Non-pigmented ciliary epithelial cell (primary cell): Measurements from ENCODE around the gene UQCC2.

Source experiments
- DNase-seq: peaks from one replicate; pipeline ENCODE4 v3.0.0-alpha.2; 2010; ENCODE audit warnings: low read depth

Gene UQCC2

DNA sequence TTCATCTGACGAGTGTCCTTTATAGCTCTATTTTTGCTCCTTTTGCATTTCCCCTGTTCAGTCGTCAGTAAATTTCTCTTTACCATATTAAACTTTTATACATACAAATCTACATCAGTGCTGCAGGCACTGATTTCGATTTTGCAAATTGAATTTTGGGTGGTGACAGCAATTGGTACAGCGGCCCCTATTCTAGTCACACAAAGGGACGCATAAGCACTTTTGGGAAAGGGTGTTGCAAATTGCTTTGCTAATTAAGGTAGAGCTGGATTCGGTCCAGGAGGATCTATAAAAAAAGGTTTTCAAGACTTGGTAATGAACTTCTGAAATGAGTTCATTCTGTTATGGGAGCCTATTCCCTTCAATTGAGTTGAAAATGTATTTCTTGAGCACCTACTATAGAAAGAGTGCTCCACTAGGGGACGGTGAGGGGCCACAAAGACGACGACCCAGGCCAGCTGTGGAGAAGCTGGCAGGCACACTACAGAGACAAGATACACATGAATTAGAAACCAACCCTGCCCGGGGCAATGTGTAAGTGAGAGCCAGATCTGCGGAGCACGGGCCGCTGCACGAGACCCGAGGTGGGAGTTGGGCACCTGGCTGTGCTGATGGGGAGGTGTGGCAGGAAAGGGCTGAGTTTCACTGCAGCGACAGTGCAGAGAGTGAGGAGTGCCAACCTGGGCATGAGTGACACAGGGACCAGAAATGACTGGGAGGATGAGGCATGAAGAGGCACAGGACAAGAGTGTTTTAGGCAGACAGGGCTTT lies 5.4 kb downstream of the UQCC2 start:
- no peak for DNase-seq

DNA sequence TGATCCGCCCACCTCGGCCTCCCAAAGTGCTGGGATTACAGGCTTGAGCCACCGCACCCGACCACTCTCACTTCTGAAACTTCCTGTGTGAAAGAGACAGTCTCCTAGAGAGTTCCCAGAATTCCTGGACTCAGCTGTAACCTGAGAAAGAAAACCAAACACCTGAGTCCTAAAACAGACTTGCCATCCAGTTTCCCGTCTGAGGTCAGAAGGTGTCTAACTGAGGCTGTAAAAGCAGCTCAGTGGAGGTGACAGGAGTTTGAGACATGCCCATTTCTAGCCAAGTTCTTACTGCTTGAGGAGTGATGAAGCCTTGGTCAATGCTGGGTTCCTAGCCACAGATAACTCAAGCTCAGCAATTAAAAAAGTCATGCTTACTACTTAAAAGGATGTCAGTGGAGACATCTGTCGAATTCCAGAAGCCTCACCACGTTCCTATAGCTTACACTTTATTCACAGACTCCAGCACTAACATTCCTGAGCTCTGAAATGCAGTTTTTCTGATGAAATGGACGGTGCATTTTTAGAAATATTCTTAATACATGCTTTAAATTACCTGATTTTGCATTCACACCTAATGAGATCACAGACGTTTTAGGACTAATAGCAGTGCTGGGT lies 6.1 kb downstream of the UQCC2 start:
- no peak for DNase-seq

DNA sequence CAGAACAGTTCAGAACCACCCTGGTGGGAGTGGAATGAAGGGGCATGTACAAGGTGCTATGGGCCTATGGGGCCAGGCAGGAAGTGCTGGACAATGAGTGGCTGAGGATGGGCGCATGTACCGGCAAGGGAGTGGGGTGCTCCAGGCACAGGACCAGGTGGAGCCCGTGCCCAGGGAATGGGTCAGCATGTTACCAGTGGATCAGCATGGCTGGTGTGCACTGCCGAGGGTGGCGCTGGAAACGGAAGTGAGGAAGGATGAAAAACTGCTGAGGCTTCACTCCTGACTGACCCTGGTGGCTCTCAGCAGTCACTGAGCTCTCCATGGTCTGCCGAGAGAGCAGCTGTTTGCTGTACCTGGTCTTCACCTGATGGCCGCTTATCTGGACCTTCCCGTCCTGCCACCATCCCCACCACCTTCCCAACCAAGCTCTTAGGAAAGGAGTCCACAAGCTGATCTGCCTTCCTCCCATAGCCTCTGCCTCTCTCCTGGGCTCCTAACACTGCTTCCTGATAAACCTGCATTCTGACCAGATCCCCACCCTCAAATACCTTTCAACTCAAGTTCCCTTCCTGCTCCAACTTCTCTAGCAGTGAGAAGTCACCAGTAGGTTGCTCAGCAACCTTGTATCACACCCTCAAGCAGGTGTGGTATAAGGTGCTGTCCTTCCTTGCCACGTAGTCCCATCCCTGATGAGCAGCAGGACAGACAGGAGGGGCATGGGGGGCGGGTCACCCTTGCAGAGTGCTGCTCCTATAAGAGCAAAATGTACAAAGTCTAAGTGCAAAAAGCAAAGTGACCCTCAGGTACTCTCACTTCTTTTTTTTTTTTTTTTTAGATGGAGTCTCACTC lies 7.1 kb downstream of the UQCC2 start:
- no peak for DNase-seq

DNA sequence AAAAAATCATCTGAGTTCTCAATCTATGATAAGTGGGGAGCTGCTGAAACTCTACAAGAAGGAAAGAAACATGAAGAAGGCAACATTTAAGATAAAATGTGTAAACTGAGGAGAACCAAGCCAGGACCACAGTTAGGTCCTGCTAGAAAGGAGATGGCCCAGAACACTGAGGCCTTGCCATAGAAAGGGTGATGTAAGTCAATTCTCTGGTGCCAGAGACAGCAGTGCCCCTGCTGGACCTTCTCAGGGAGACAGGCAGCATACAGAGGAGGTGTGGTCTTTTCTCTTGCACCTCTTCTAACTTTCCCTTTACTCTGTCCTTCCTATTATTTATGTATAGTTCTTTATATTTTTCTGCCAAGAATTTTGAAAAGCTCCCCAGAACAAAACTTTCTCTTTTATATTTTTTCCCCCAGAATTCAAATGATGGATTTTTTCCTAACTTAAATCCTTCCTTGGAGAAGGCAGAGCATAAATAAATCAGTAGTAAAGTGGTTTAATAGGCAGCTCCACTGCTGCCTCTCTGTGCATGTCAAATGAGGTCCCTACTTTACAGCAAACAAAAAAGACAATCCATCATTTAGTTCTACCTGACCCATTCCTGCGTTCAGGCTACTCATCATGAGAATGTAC lies 9.0 kb downstream of the UQCC2 start:
- DNase-seq, result no peak

DNA sequence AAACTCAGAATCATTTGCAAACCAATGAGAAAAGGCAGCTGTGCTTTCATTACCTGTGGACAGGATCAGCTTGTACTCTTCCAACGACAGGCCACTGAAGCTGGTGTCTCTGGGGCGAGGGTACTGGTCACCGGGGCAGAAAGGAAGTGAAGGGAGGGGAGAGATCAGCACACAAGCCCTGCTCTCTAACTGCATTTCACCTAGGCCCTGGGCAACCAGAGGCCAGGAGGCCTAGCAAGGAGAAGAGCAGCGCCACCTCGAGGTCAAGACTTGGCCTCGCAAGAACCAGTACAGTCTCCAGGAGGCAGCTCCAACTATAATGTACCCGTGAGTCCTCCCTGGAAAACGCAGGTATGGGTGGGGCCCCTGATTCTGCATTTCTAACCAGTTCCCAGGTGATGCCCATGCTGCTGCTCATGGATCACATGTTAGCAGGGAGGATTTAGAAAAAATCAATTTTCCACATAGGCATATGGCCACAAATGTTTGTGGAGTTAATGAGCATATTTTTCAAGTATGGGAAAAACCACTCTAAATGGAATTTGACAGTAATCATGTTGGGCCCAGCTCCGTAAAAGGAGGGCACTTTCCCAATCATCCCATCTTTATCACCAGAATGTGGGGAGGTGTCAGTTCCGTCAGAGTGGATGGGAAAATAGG lies 11.0 kb downstream of the UQCC2 start:
- DNase-seq, result no peak

DNA sequence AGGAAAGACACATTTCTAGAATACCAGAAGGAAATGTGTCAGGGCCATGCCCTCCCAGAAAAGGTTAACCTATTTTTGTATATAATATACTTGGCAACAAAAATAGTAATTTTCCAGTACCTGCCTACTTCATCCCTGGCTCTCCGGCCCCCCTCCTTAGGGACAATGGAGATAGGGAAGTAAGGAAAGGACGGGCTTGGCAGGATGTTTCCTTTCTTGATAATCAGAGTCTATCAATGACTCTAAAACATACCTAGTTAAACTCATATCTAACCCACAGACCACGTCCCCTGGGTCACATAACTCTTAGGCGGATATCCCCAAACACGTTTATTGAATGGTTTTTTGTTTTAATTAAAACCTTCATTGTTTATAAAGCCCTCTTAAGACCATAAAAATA lies 11.8 kb downstream of the UQCC2 start:
- no peak for DNase-seq

DNA sequence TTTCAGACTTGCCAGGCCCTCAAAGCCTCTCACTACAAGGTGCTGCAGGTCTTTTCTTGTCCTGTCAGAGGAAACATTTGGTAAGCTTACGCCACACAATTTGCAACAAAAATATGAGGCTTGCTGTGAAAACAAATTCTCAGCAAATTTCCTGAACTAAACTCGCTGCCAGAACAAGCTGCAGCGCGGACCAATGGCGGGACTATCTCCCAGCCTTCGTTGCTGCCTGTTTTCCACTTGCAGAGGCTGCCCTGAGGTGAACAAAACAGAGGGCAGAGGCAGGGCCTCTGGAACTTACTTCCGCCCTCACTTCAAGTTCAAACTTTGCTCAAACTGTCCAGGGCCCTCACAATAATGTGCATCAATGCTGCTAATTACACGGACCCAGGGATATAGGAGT lies 12.4 kb downstream of the UQCC2 start:
- DNase-seq, result no peak

DNA sequence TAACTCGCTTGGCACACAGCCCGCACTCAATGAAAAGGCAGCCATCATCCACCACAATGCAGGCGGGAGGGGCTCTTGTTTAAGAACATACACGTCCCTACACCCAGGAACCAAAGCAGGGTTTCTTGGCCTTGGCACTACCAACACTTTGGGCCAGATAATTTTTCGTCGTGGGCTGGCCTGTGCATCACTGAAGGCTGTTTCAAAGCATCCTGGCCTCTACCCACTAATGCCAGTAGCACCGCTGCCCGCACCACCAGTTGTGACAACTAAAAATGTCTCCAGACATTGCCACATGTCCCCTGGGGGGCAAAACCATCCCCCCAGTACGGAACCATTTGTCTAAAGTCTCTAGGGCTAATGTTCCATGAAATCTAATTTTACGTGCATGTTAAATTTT lies 13.0 kb downstream of the UQCC2 start:
- DNase-seq, result no peak

DNA sequence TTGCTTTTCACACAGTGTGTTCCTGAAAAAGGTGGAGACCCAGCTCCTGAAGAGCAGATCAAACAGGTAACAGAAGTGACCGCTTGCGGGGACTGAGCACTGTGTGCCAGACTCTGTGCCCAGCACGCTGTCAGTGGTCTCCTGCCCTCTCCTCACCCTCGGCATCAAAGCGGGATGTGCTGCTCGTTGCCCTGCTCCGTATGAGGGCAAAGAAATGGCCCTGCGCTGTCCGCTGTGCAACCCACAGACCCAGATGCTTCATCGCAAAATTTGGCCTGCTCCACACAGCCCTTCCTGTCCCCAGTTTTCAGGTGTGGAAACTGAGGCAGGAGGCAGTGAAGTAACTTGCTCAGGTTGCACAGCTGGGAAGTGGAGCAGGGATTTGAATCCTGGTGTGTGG lies 13.7 kb downstream of the UQCC2 start:
- DNase-seq, result no peak

DNA sequence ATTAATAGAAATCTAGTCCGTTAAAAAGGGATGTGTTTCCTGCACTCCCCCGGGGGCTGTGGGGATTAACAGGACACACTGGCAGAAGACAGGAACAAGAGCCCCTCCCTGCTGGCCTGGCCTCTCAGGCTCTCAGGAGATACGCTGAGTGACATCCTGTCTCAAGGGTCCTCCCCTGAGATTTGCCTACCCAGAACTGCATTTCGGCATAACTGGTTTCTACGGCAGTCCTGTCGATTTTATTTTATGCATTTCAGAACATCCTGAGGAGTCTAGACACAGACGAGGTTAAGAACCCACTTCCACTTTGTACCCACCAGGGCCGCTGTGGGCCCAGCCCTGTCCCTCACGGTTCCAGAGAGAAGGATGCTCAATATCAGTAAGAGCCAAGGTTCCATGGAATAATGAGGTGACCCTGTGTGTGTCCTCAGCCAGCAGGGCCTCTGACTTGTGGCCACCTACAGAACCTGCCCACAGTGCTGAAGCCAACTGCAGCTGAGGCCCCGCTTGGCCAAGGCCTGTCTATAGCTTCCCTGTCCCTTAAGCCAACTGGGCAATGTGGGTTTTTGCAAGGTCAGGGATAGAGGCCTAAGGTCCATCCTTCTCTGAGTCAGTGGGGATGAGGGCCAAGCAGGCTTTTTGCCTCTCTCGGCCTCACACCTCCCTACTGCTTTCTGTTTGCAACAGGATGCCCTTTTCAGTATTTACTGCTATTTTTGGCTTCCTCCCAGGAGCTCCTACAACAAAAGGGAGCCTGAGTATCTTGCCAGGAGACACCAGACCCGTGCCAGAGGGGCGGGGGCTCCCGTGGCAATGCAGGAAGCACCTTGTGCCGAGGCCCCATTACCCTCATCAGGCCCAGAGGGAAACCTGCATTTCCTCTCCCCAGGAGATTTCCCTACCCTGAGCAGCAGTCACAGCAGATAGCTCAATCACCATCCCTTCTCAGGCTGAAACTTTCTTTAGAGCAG lies 14.7 kb downstream of the UQCC2 start:
- DNase-seq, result no peak

DNA sequence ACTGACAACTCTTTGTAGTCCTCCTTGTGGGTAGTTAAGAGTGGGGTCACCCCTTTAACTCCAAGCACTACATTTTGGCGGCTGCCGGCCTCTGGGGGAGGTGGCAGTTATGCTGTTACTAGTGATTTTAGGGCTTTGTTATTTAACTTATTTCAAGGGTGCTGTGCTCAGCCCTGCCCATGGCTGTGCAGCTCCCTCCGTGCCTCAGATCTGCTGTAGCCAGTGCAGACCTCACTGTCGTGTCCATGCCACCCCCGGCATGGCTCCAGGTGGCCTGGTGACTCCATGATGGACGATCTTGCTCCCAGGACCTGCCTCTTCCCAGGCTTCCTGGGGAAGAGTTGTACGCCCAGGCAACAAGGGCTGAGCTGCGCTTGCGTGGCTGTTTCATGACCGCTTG lies 15.4 kb downstream of the UQCC2 start:
- no peak for DNase-seq

DNA sequence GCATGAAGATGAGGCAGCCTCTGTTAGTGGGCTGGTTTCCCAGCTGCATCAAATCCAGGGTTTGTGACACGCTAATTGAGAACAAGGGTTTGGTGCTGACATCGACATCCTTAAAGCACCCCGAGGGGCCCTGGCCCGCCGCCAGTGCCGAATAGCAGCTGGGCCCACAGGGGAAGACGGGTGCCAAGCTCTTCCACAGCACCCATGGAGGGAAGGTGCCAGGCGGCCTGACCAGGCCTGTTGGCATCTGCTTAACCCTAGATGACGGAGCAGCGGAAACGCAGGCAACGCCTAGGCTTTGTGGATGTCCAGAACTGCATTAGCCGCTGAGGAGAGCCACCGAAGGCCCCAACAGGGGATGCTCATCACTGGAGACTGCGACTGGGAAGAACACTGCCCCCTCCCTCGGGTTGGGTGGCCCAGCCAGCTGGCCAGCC lies 16.0 kb downstream of the UQCC2 start:
- DNase-seq, result no peak

DNA sequence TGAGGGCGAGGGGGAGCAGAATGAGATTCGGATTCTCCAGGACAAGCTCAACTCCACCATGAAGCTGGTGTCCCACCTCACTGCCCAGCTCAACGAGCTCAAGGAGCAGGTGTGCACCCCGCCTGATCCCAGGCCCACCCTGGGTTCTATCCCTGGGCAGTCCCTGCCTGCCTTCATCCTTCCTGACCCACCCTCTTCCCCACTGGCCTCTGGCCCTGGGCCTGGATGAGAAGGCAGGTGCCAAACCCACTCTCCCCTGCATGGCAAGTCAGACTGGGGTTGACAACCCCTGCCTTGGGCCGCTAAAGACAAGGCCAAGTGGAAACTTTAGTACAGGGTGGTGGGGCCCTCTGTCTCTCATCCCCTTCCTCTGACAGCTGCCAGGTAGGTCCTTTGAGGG lies 16.5 kb downstream of the UQCC2 start:
- DNase-seq, result no peak

DNA sequence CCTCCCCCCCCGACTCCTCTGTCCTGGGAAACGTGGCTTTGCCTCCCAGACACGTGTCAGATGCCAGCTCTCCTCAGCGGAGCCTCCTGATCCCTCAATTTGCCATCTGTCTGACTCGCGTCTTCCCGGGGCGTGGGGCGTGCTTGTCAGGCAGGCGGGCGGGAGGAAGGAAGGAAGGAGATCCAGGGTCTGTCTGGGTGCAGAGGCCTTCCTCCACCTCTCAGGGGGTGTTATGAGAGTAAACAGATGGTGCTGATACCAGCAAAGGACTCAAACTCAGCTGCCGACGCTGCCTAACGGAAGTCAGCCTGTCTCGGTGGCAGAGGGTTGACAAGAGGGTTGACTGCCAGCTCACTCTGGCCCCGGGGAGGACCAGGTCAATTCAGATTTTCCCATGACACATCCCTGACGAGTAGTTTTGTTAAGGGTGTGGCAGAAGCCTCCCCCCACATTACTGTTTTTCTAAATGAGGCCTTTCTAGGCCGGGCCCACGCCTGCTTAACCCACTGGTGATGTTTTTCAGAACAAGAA lies 17.0 kb downstream of the UQCC2 start:
- DNase-seq, result no peak

DNA sequence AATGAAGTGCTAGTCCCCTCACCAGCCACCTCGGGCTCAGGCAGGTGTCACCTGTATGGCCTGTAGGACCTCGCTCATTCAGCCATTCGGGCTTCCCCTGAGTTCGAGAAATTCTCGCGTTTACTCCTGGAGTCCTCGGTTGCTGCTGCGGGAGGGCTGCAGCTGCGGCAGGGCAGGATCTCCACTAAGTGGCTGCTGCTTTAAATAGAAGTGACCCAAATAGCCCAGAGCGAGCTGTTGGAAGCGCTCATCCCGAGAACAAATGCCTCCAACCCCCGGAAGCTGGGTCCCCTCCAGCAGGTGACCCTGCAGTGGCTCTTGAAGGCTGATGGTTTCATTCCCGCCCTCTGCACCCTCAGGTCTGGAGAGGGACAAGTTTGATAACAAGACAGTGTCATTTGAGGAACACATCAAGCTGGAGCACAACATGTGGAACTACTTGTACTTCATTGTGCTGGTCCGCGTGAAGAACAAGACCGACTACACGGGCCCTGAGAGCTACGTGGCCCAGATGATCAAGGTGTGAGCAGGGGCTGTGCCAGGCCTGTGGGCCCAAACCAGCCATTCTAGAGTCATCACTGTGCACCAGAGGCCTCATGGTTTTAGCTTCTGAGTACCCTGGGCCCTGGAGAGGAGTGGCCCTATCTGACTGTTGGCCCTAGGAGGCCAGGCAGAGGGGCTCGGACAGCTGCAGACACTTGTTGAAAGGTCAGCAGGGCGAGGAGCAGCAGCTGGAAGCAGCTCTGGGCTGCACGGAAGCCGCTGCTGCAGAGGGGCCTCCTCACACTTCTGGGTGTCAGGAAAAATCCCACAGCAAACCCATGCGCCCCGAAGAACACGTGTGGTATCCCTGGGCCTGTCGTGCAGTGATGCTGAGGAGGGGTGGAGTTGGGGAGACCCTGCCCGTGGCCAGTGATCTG lies 18.1 kb downstream of the UQCC2 start:
- DNase-seq, result no peak

DNA sequence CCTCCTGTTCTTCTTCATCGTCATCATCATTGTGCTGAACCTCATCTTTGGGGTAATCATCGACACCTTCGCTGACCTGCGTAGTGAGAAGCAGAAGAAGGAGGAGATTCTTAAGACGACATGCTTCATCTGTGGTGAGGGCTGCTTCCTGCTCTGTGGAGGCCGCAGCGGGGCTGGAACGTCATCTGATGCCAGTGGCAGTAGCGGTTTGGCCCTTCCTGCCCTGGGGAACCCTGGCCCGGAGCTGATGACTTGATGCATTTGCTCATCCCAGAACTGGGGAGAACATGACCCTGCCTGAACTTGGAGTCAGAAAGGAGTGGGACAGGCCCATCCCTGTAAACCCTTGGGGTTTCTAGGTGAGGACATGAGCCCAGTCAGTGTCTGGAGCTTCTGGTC lies 18.7 kb downstream of the UQCC2 start:
- DNase-seq, result no peak

DNA sequence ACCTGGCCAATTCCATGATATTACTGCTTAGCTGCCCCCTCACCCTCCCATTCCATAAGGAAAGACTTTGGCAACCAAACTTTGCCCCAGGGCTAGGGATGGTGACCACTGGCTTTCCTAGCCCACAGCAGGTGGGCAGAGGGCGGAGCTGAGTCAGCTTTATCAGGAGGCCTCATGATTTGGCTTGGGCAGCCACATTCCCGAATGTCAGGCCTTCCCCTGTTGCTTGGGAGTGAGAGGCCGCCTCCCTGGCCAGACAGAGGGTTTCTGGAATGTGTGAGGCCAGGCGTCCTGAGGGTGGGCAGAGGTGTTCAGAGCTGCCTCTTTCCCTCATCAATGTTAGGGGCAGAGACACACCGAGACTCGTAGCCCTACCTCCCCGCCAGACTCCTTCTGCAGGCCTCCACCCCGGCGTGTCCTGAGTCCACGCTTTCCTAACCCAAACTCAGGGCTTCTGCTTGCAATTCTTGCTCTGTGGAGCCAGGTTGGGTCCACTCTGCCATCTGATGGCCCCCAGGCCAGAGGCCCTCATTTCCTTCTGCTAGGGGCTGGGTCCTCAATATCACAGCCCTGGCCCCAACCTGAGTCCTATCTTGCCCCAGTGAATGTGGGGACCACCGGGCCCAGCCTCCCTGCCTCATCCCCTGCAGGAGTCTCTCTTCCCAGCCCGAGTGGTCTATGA lies 19.3 kb downstream of the UQCC2 start:
- DNase-seq, result no peak

DNA sequence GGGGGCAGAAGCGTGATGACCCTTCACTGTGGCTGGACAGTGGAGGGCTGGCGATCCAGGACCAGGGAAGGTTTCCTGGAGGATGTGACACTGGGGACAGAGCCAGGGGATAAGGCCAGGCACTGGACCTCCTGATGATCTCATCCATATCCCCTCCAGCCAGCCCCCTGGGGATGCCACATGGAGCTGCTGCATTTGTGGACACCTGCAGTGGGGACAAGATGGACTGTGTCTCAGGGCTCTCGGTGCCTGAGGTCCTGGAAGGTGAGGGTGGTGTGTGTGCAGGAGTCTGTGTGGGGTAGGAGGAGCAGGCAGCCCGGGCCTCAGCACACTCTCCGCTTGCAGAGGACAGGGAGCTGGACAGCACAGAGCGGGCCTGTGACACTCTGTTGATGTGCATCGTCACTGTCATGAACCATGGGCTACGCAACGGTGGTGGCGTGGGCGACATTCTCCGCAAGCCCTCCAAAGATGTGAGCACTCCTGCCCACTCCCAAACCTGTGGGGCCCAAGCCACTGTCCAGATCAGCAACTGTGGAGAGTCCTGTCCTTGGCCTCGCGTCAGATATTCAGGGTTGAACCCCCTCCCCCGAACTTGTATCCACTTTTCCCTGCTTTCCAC lies 19.9 kb downstream of the UQCC2 start:
- no peak for DNase-seq
